ENCODE results near the gene RNF7. TPM values are rescaled to one million over a fixed set of nuclear protein-coding genes. Genes with fewer than 3 reads are reported as not detected.

The RNF7 gene
- total and polyA plus RNA-seq, 2 of the 13 experiments (the other 11 are each of a cell fraction or from before 2014, with no cell fraction given) = 66.4 to 94.7 TPM

- 0 out of 2 replicates have a peak, but pooled peaks have one; percentile 44 for TF ChIP-seq ZNF879 (CRISPR knock-in tag; IDR thresholded peaks at IDR 0.05)
- TF ChIP-seq BCL6 (CRISPR knock-in tag; IDR thresholded peaks at IDR 0.05) = 0 out of 2 replicates have a peak, but pooled peaks have one; percentile 35
- TF ChIP-seq ZNF292 (CRISPR knock-in tag; IDR thresholded peaks at IDR 0.05; ENCODE audit: borderline replicate concordance, low read depth) = peak; percentile 48; the same call in 1 of the 2 replicates
- TF ChIP-seq RAD51 (IDR thresholded peaks at IDR 0.05; ENCODE audit: borderline replicate concordance) = no peak
- TF ChIP-seq HDAC2 (CRISPR knock-in tag; IDR thresholded peaks at IDR 0.05) = 0 out of 2 replicates have a peak, but pooled peaks have one; percentile 24
- no peak for TF ChIP-seq NAIF1 (CRISPR knock-in tag; IDR thresholded peaks at IDR 0.05; ENCODE audit: borderline replicate concordance)
- peak; percentile 34; the same call in 1 of the 2 replicates for TF ChIP-seq RARA (CRISPR knock-in tag; IDR thresholded peaks at IDR 0.05)
- no peak for TF ChIP-seq SP2 (CRISPR knock-in tag; IDR thresholded peaks at IDR 0.05)
- no peak for TF ChIP-seq EEA1 (CRISPR knock-in tag; IDR thresholded peaks at IDR 0.05; ENCODE audit: borderline replicate concordance)
- TF ChIP-seq BRCA1 (CRISPR knock-in tag; IDR thresholded peaks at IDR 0.05) = no peak
- TF ChIP-seq MEF2D (CRISPR knock-in tag; IDR thresholded peaks at IDR 0.05) = no peak
- 0 out of 2 replicates have a peak, but pooled peaks have one; percentile 13 for TF ChIP-seq GATAD1 (CRISPR knock-in tag; IDR thresholded peaks at IDR 0.05)
- TF ChIP-seq, protein P1, sequence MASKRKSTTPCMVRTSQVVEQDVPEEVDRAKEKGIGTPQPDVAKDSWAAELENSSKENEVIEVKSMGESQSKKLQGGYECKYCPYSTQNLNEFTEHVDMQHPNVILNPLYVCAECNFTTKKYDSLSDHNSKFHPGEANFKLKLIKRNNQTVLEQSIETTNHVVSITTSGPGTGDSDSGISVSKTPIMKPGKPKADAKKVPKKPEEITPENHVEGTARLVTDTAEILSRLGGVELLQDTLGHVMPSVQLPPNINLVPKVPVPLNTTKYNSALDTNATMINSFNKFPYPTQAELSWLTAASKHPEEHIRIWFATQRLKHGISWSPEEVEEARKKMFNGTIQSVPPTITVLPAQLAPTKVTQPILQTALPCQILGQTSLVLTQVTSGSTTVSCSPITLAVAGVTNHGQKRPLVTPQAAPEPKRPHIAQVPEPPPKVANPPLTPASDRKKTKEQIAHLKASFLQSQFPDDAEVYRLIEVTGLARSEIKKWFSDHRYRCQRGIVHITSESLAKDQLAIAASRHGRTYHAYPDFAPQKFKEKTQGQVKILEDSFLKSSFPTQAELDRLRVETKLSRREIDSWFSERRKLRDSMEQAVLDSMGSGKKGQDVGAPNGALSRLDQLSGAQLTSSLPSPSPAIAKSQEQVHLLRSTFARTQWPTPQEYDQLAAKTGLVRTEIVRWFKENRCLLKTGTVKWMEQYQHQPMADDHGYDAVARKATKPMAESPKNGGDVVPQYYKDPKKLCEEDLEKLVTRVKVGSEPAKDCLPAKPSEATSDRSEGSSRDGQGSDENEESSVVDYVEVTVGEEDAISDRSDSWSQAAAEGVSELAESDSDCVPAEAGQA (IDR thresholded peaks at IDR 0.05; ENCODE audit: low read depth) = no peak
- TF ChIP-seq, protein P1 (CRISPR knock-in tag; IDR thresholded peaks at IDR 0.05; ENCODE audit: borderline replicate concordance) = no peak
- TF ChIP-seq ZNF430 (CRISPR knock-in tag; IDR thresholded peaks at IDR 0.05) = 0 out of 2 replicates have a peak, but pooled peaks have one; percentile 20
- TF ChIP-seq FOXA3 (CRISPR knock-in tag; IDR thresholded peaks at IDR 0.05) = 0 out of 2 replicates have a peak, but pooled peaks have one; percentile 30
- peak; percentile 32 for TF ChIP-seq TEAD3 (CRISPR knock-in tag; optimal IDR thresholded peaks at IDR 0.05; ENCODE audit: borderline replicate concordance)
- no peak for TF ChIP-seq ZNF674 (CRISPR knock-in tag; IDR thresholded peaks at IDR 0.05; ENCODE audit: low read depth)
- TF ChIP-seq, protein P2, sequence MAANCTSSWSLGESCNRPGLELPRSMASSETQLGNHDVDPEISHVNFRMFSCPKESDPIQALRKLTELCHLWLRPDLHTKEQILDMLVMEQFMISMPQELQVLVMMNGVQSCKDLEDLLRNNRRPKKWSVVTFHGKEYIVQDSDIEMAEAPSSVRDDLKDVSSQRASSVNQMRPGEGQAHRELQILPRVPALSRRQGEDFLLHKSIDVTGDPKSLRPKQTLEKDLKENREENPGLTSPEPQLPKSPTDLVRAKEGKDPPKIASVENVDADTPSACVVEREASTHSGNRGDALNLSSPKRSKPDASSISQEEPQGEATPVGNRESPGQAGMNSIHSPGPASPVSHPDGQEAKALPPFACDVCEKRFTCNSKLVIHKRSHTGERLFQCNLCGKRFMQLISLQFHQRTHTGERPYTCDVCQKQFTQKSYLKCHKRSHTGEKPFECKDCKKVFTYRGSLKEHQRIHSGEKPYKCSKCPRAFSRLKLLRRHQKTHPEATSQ (CRISPR knock-in tag; IDR thresholded peaks at IDR 0.05; ENCODE audit: borderline replicate concordance) = no peak
- 0 out of 2 replicates have a peak, but pooled peaks have one; percentile 42 for TF ChIP-seq SAP130 (CRISPR knock-in tag; IDR thresholded peaks at IDR 0.05; ENCODE audit: low read depth)
- 0 out of 2 replicates have a peak, but pooled peaks have one; percentile 11 for TF ChIP-seq ETV5 (CRISPR knock-in tag; IDR thresholded peaks at IDR 0.05; ENCODE audit: borderline replicate concordance)
- TF ChIP-seq GLI4 (CRISPR knock-in tag; IDR thresholded peaks at IDR 0.05; ENCODE audit: borderline replicate concordance) = no peak
- no peak for TF ChIP-seq JDP2 (CRISPR knock-in tag; IDR thresholded peaks at IDR 0.05; ENCODE audit: borderline replicate concordance)
- no peak for TF ChIP-seq ZNF550 (CRISPR knock-in tag; IDR thresholded peaks at IDR 0.05; ENCODE audit: borderline replicate concordance)
Observed at GRCh38 chr3:141735770-141736465, 2.2 kb upstream of the RNF7 start (continued).
